Measurements from ENCODE around the gene NDUFS8.

Gene NDUFS8

GRCh38 chr11:68016161-68016903 is 14.1 kb upstream of the NDUFS8 start:
- DNase-seq (ENCODE audit: low spot score) = no peak

- DNase-seq (ENCODE audit: low spot score) = no peak
Observed at GRCh38 chr11:68016904-68017817, 13.3 kb upstream of the NDUFS8 start.

- DNase-seq (ENCODE audit: low spot score) = no peak
Observed at GRCh38 chr11:68017980-68018729, 12.3 kb upstream of the NDUFS8 start.

- no peak for DNase-seq (ENCODE audit: low spot score)
Observed at GRCh38 chr11:68018730-68019190, 11.7 kb upstream of the NDUFS8 start.

- no peak for DNase-seq (ENCODE audit: low spot score)
Observed at GRCh38 chr11:68019486-68019885, 11.0 kb upstream of the NDUFS8 start.

GRCh38 chr11:68020575-68020974 is 9.9 kb upstream of the NDUFS8 start:
- DNase-seq (ENCODE audit: low spot score) = no peak

GRCh38 chr11:68021167-68021787 is 9.2 kb upstream of the NDUFS8 start:
- DNase-seq (ENCODE audit: low spot score) = no peak

- no peak for DNase-seq (ENCODE audit: low spot score)
Observed at GRCh38 chr11:68022531-68022930, 8.0 kb upstream of the NDUFS8 start.

GRCh38 chr11:68024508-68024907 is 6.0 kb upstream of the NDUFS8 start:
- no peak for DNase-seq (ENCODE audit: low spot score)

- DNase-seq (ENCODE audit: low spot score) = no peak
Observed at GRCh38 chr11:68025047-68025446, 5.4 kb upstream of the NDUFS8 start.

- no peak for DNase-seq (ENCODE audit: low spot score)
Observed at GRCh38 chr11:68026391-68027105, 3.9 kb upstream of the NDUFS8 start.

GRCh38 chr11:68027667-68028066 is 2.8 kb upstream of the NDUFS8 start:
- no peak for DNase-seq (ENCODE audit: low spot score)

- DNase-seq (ENCODE audit: low spot score) = no peak
Observed at GRCh38 chr11:68028802-68029545, 1.5 kb upstream of the NDUFS8 start.

- no peak for DNase-seq (ENCODE audit: low spot score)
Observed at GRCh38 chr11:68031144-68031464, 623 bp downstream of the NDUFS8 start.

GRCh38 chr11:68032003-68032402 is 1.5 kb downstream of the NDUFS8 start:
- no peak for DNase-seq (ENCODE audit: low spot score)

- DNase-seq (ENCODE audit: low spot score) = no peak
Observed at GRCh38 chr11:68032997-68033707, 2.7 kb downstream of the NDUFS8 start.

GRCh38 chr11:68033708-68034045 is 3.2 kb downstream of the NDUFS8 start:
- no peak for DNase-seq (ENCODE audit: low spot score)

- DNase-seq (ENCODE audit: low spot score) = no peak
Observed at GRCh38 chr11:68035266-68035876, 4.9 kb downstream of the NDUFS8 start.

- DNase-seq (ENCODE audit: low spot score) = no peak
Observed at GRCh38 chr11:68036141-68036716, 5.7 kb downstream of the NDUFS8 start.
